ENCODE data around the gene RALGAPA2.

RALGAPA2 gene

GRCh38 chr20:20683481-20684321 lies 28.7 kb downstream of the RALGAPA2 start:
- DNase-seq, result no peak

GRCh38 chr20:20683020-20683419 lies 29.4 kb downstream of the RALGAPA2 start:
- no peak for DNase-seq

GRCh38 chr20:20680991-20681508 lies 31.4 kb downstream of the RALGAPA2 start:
- no peak for DNase-seq

- no peak for DNase-seq
These were observed 33.1 kb downstream of the RALGAPA2 start for GRCh38 chr20:20679316-20679715.

- no peak for DNase-seq
These were observed 35.3 kb downstream of the RALGAPA2 start for GRCh38 chr20:20677186-20677585.

- peak in 1 of 56 donors; percentile 24 for DNase-seq
These were observed 43.8 kb downstream of the RALGAPA2 start for GRCh38 chr20:20668639-20669038.

- no peak for DNase-seq
These were observed 46.1 kb downstream of the RALGAPA2 start for GRCh38 chr20:20666359-20666758.

GRCh38 chr20:20665606-20666332 lies 46.7 kb downstream of the RALGAPA2 start:
- DNase-seq, result no peak

GRCh38 chr20:20664795-20665589 lies 47.5 kb downstream of the RALGAPA2 start:
- DNase-seq, result peak in 2 of 56 donors; percentile 3 to 8

GRCh38 chr20:20663841-20664240 lies 48.6 kb downstream of the RALGAPA2 start:
- no peak for DNase-seq

GRCh38 chr20:20658871-20659431 lies 53.5 kb downstream of the RALGAPA2 start:
- no peak for DNase-seq

GRCh38 chr20:20658123-20658522 lies 54.3 kb downstream of the RALGAPA2 start:
- no peak for DNase-seq

GRCh38 chr20:20657092-20657491 lies 55.4 kb downstream of the RALGAPA2 start:
- no peak for DNase-seq

- no peak for DNase-seq
These were observed 56.6 kb downstream of the RALGAPA2 start for GRCh38 chr20:20655883-20656282.

GRCh38 chr20:20649945-20650344 lies 62.5 kb downstream of the RALGAPA2 start:
- no peak for DNase-seq

GRCh38 chr20:20643927-20644326 lies 68.5 kb downstream of the RALGAPA2 start:
- DNase-seq, result no peak

GRCh38 chr20:20641783-20642182 lies 70.7 kb downstream of the RALGAPA2 start:
- DNase-seq, result no peak

GRCh38 chr20:20638878-20639277 lies 73.6 kb downstream of the RALGAPA2 start:
- DNase-seq, result no peak

GRCh38 chr20:20637998-20638725 lies 74.3 kb downstream of the RALGAPA2 start:
- no peak for DNase-seq

- DNase-seq, result no peak
These were observed 77.4 kb downstream of the RALGAPA2 start for GRCh38 chr20:20635006-20635405.

- no peak for DNase-seq
These were observed 79.8 kb downstream of the RALGAPA2 start for GRCh38 chr20:20632644-20633043.
